SK-N-SH (cell line): ENCODE results near the gene C1orf210. TPM values are rescaled to one million over a fixed set of nuclear protein-coding genes. Genes with fewer than 3 reads are reported as not detected.

ENCODE experiments used
- CTCF ChIA-PET: fragments of 300-600, 350-600 bp; formaldehyde crosslinking; extraction: SDS; loops from one replicate; lab custom pipeline; 2021; lab: Yijun Ruan, JAX
- POLR2A ChIA-PET: fragments of 350-600 bp; sonication (Branson Sonifier 250); formaldehyde crosslinking; extraction: SDS; loops from one replicate; lab custom pipeline; 2020; ENCODE audit warnings: antibody characterized with exemption, inconsistent platforms; lab: Yijun Ruan, JAX
- DNase-seq: peaks from one replicate; pipeline ENCODE4 v3.0.0; 2012
- H2AFZ ChIP-seq: fragments of 200-600 bp; sonication (generic); 2 replicates; pipeline ENCODE4 v1.8.1; 2016; ENCODE audit warnings: antibody characterized with exemption, mild to moderate bottlenecking, low read depth
- H3F3A ChIP-seq: fragments of 200-600 bp; sonication (generic); replicated peaks from 2 replicates; pipeline ENCODE3; 2016; ENCODE audit warnings: antibody characterized with exemption, mild to moderate bottlenecking; ENCODE audit not compliant: insufficient read depth
- H3K27ac ChIP-seq, 2 experiments: fragments of 200-500 bp in 1 of 2; fragments of 200-600 bp in 1 of 2; sonication (Bioruptor generic) in 1 of 2; sonication (generic), shearing (Covaris generic) in 1 of 2; 2 replicates each; pipeline versions ENCODE4 v1.5.1 to v1.6.1; 2014 to 2016; ENCODE audit warnings: low read depth in 2 of 2, inconsistent platforms in 1 of 2, low read length in 1 of 2, mild to moderate bottlenecking in 1 of 2, mixed read lengths in 1 of 2
- H3K27me3 ChIP-seq: fragments of 200-600 bp; sonication (generic), shearing (Covaris generic); 2 replicates; pipeline ENCODE4 v1.6.1; 2016; ENCODE audit warnings: mixed run types; ENCODE audit not compliant: insufficient read depth
- H3K36me3 ChIP-seq, 2 experiments: fragments of 200-500 bp in 1 of 2; fragments of 200-600 bp in 1 of 2; sonication (Bioruptor generic) in 1 of 2; sonication (generic) in 1 of 2; replicated peaks in 1 of 2; 2 replicates each; pipeline versions ENCODE3 to v1.5.1; 2014 to 2016; ENCODE audit warnings: low read length in 1 of 2, mild to moderate bottlenecking in 1 of 2; ENCODE audit not compliant: insufficient read depth in 2 of 2, control insufficient read depth in 1 of 2
- H3K4me1 ChIP-seq, 2 experiments: fragments of 200-500 bp in 1 of 2; fragments of 200-600 bp in 1 of 2; sonication (Bioruptor generic) in 1 of 2; sonication (generic), shearing (Covaris generic) in 1 of 2; 2 replicates each; pipeline versions ENCODE4 v1.5.1 to v1.6.1; 2014 to 2016; ENCODE audit warnings: low read depth in 1 of 2, low read length in 1 of 2, mixed run types in 1 of 2; ENCODE audit not compliant: insufficient read depth in 2 of 2, control insufficient read depth in 1 of 2
- H3K4me2 ChIP-seq: fragments of 200-600 bp; sonication (generic), shearing (Covaris generic); 2 replicates; pipeline ENCODE4 v1.6.1; 2017; ENCODE audit warnings: mixed run types
- H3K4me3 ChIP-seq, 2 experiments: fragments of 200-500 bp in 1 of 2; fragments of 200-600 bp in 1 of 2; sonication (Bioruptor generic) in 1 of 2; sonication (generic), shearing (Covaris generic) in 1 of 2; 2 replicates each; pipeline versions ENCODE4 v1.5.1 to v1.8.1; 2014 to 2016; ENCODE audit warnings: low read depth in 2 of 2, inconsistent platforms in 1 of 2, low read length in 1 of 2, mild to moderate bottlenecking in 1 of 2, mixed read lengths in 1 of 2, moderate library complexity in 1 of 2
- H3K79me2 ChIP-seq: fragments of 200-600 bp; sonication (generic); 2 replicates; pipeline ENCODE4 v1.8.1; 2017; ENCODE audit warnings: mild to moderate bottlenecking; ENCODE audit not compliant: insufficient read depth
- H3K9ac ChIP-seq: fragments of 200-600 bp; sonication (generic); 2 replicates; pipeline ENCODE4 v1.6.1; 2017; ENCODE audit warnings: mixed run types
- H3K9me2 ChIP-seq: fragments of 200-600 bp; sonication (generic); 2 replicates; pipeline ENCODE4 v1.6.1; 2017; ENCODE audit warnings: mixed run types
- H3K9me3 ChIP-seq: fragments of 200-600 bp; sonication (generic); 2 replicates; pipeline ENCODE4 v1.6.1; 2017; ENCODE audit warnings: mixed run types, mild to moderate bottlenecking, moderate library complexity
- H4K20me1 ChIP-seq: fragments of 200-600 bp; sonication (generic); 2 replicates; pipeline ENCODE4 v1.6.1; 2017; ENCODE audit warnings: mild to moderate bottlenecking, mixed run types; ENCODE audit not compliant: insufficient read depth
- CHD2 ChIP-seq: fragments of 150-350 bp; IDR thresholded peaks from 2 replicates; pipeline ENCODE4 v1.6.1; 2018; ENCODE audit warnings: low read length; ENCODE audit not compliant: partially characterized antibody
- ELF1 ChIP-seq: IDR thresholded peaks from 2 replicates; pipeline ENCODE4 v1.4.0; 2012
- FOXM1 ChIP-seq: IDR thresholded peaks from 2 replicates; pipeline ENCODE4 v1.4.0; 2012; ENCODE audit warnings: low read depth, mild to moderate bottlenecking
- GABPA ChIP-seq: IDR thresholded peaks from 2 replicates; pipeline ENCODE4 v1.4.0; 2012; ENCODE audit warnings: low read depth, mild to moderate bottlenecking
- RAD21 ChIP-seq: IDR thresholded peaks from 2 replicates; pipeline ENCODE4 v1.6.1; 2012; ENCODE audit warnings: mild to moderate bottlenecking, low read length
- SIN3A ChIP-seq: IDR thresholded peaks from 2 replicates; pipeline ENCODE4 v1.6.1; 2012; ENCODE audit warnings: low read depth, mild to moderate bottlenecking, low read length, moderate library complexity, borderline replicate concordance
- SMC3 ChIP-seq: IDR thresholded peaks from 2 replicates; pipeline ENCODE4 v1.6.1; 2012; ENCODE audit warnings: low read depth, low read length, improper control_type of control experiment
- TAF1 ChIP-seq: IDR thresholded peaks from 2 replicates; pipeline ENCODE4 v1.6.1; 2012; ENCODE audit warnings: low read depth, mild to moderate bottlenecking, low read length, moderate library complexity, borderline replicate concordance
- TEAD4 ChIP-seq: IDR thresholded peaks from 2 replicates; pipeline ENCODE4 v1.4.0; 2012; ENCODE audit warnings: mild to moderate bottlenecking, borderline replicate concordance; ENCODE audit not compliant: insufficient read depth
- WGBS: methylation state at CpG from one replicate; pipeline ENCODE4 v1.1.6; 2017; ENCODE audit warnings: low lambda C conversion rate; 5-methylcytosine and 5-hydroxymethylcytosine counted together
- polyA plus RNA-seq, 3 experiments: library from polyadenylated mRNA; depleted of rRNA; stranded (reverse); fragments of >200 nt; gene quantifications; 2 replicates each; pipeline ENCODE4 v1.2.3, GENCODE V29; 2012
- TF ChIP-seq, protein P1 (sequence below): fragments of 150-350 bp; IDR thresholded peaks from 2 replicates; pipeline ENCODE4 v1.6.1; 2016; ENCODE audit warnings: mild to moderate bottlenecking, low read depth, low read length

C1orf210 gene
- polyA plus RNA-seq, 1 of the 3 experiments (the other 2 are of a cell fraction) = not detected

- H2AFZ ChIP-seq = no peak overlapping the region
- 54% methylated on average over 3 of the region's 3 CpGs for WGBS
- H3K79me2 ChIP-seq = no peaks in the 10 kb centered on the region
- no peaks in the 10 kb centered on the region for H3K9me3 ChIP-seq
- H3K4me3 ChIP-seq = no peak overlapping the region
- no peaks in the 10 kb centered on the region for H3K36me3 ChIP-seq
- H3K4me2 ChIP-seq = no peak overlapping the region
- no peak overlapping the region for H3K9ac ChIP-seq
- H3K4me1 ChIP-seq = no peaks in the 10 kb centered on the region
- POLR2A ChIA-PET = no interaction called here
- H3K27ac ChIP-seq = no peak overlapping the region
- no peaks in the 10 kb centered on the region for H4K20me1 ChIP-seq
- no peaks in the 10 kb centered on the region for H3F3A ChIP-seq
- H3K9me2 ChIP-seq = no peaks in the 10 kb centered on the region
- TF ChIP-seq GABPA = no peak
- TF ChIP-seq TEAD4 = no peak
- TF ChIP-seq TAF1 = no peak
- TF ChIP-seq, protein P1, sequence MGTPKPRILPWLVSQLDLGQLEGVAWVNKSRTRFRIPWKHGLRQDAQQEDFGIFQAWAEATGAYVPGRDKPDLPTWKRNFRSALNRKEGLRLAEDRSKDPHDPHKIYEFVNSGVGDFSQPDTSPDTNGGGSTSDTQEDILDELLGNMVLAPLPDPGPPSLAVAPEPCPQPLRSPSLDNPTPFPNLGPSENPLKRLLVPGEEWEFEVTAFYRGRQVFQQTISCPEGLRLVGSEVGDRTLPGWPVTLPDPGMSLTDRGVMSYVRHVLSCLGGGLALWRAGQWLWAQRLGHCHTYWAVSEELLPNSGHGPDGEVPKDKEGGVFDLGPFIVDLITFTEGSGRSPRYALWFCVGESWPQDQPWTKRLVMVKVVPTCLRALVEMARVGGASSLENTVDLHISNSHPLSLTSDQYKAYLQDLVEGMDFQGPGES = no peak
- DNase-seq = no peak
- CTCF ChIA-PET = interaction anchor here (1.5 kb wide), 1 partner anchor 12 kb away, joined by 4 read pairs; no protein-coding TSS in a partner anchor
- H3K27me3 ChIP-seq = no peaks in the 10 kb centered on the region
Observed at GRCh38 chr1:43315481-43315880, 30.1 kb upstream of the C1orf210 start.

DNA sequence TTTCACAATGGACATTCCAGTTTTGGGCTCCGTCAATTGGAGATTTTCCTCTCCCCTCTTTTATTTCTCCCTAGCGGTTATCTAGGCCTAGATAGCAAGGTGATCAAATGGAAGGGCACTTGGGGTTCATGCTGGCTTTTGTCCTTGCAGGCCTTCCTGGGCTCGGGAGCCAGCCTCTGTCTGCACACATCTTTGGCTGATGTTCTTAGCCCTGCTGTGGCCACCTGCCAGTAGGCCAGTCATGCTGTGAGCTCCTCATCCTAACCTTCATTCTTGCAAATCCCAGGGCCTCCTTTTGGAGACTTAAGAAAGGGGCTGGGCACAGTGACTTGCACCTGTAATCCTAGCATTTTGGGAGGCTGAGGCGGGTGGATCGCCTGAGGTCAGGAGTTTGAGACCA is 28.9 kb upstream of the C1orf210 start:
- Histone ChIP-seq H3K9ac (no peak overlapping the region), H3K79me2 (no peaks in the 10 kb centered on the region), H3K4me2 (no peak overlapping the region), H3F3A (no peaks in the 10 kb centered on the region), H3K36me3 (no peaks in the 10 kb centered on the region), H2AFZ (no peak overlapping the region), H3K4me1 (no peaks in the 10 kb centered on the region), H3K9me3 (no peaks in the 10 kb centered on the region), H3K9me2 (no peaks in the 10 kb centered on the region), H3K4me3 (no peak overlapping the region), H4K20me1 (no peaks in the 10 kb centered on the region), H3K27me3 (no peaks in the 10 kb centered on the region), H3K27ac (no peak overlapping the region)
- POLR2A ChIA-PET = no interaction called here
- WGBS = 82% methylated on average over 4 of the region's 5 CpGs
- DNase-seq = no peak
- no peak for TF ChIP-seq ELF1
- no peak for TF ChIP-seq SMC3
- TF ChIP-seq SIN3A = no peak
- no peak for TF ChIP-seq RAD21
- CTCF ChIA-PET = no interaction called here

- ChIA-PET POLR2A (no interaction called here), CTCF (no interaction called here)
- Histone ChIP-seq H3K4me1 (no peaks in the 10 kb centered on the region), H3K27ac (no peak overlapping the region), H3K79me2 (no peaks in the 10 kb centered on the region), H3K9ac (no peak overlapping the region), H3K9me2 (no peaks in the 10 kb centered on the region), H3F3A (no peaks in the 10 kb centered on the region), H3K36me3 (no peaks in the 10 kb centered on the region), H4K20me1 (no peaks in the 10 kb centered on the region), H3K4me3 (no peak overlapping the region), H3K9me3 (no peaks in the 10 kb centered on the region), H2AFZ (no peak overlapping the region), H3K4me2 (no peak overlapping the region), H3K27me3 (no peaks in the 10 kb centered on the region)
- no peak for DNase-seq
- TF ChIP-seq FOXM1 (no peak), CHD2 (no peak), RAD21 (no peak)
- WGBS = 93% methylated on average over 7 of the region's 10 CpGs
Observed at GRCh38 chr1:43313771-43314170, 28.4 kb upstream of the C1orf210 start.
